ENCODE results near the gene CGB3.
A peak's percentile ranks its signal among the peaks of the same experiment; 100 is the strongest.
"Not testable (repeated sequence)": the region's sequence is repeated elsewhere in the genome, so short reads cannot be mapped to it uniquely, and the experiment has no call there.

The CGB3 gene

GRCh38 chr19:49042177-49042576, 18.0 kb upstream of the CGB3 start:
- no peak for DNase-seq

- not testable (repeated sequence) for DNase-seq
Measured at GRCh38 chr19:49039736-49040135, 15.6 kb upstream of the CGB3 start.

- not testable (repeated sequence) for DNase-seq
Measured at GRCh38 chr19:49038557-49039276, 14.6 kb upstream of the CGB3 start.

- DNase-seq = not testable (repeated sequence)
Measured at GRCh38 chr19:49038111-49038510, 14.0 kb upstream of the CGB3 start.

GRCh38 chr19:49036815-49037214, 12.7 kb upstream of the CGB3 start, which contains the start of gene CGB1:
CGB1 (minus strand) TSS chr19:49036895; CDS start chr19:49036711, 184 bp downstream.
- peak; percentile 51 for DNase-seq

GRCh38 chr19:49031642-49032301, 7.6 kb upstream of the CGB3 start, which contains the start of gene CGB2:
CGB2 (plus strand) TSS chr19:49031890; CDS start chr19:49032096, 206 bp downstream.
- peak; percentile 45 for DNase-seq

- not testable (repeated sequence) for DNase-seq
Measured at GRCh38 chr19:49030323-49030722, 6.2 kb upstream of the CGB3 start.

- not testable (repeated sequence) for DNase-seq
Measured at GRCh38 chr19:49029749-49030148, 5.6 kb upstream of the CGB3 start.

- DNase-seq = not testable (repeated sequence)
Measured at GRCh38 chr19:49028686-49029085, 4.6 kb upstream of the CGB3 start.

- DNase-seq = not testable (repeated sequence)
Measured at GRCh38 chr19:49025599-49025998, 1.5 kb upstream of the CGB3 start.

- not testable (repeated sequence) for DNase-seq
Measured at GRCh38 chr19:49025088-49025487, 955 bp upstream of the CGB3 start.

- no peak for DNase-seq
Measured at GRCh38 chr19:49022116-49022515, 2.0 kb downstream of the CGB3 start.

GRCh38 chr19:49020931-49021895, 2.9 kb downstream of the CGB3 start:
- peak; percentile 46 for DNase-seq

GRCh38 chr19:49020342-49020741, 3.8 kb downstream of the CGB3 start:
- no peak for DNase-seq

- DNase-seq = peak; percentile 45
Measured at GRCh38 chr19:49019242-49019932, 4.7 kb downstream of the CGB3 start.

- DNase-seq = not testable (repeated sequence)
Measured at GRCh38 chr19:49018388-49019241, 5.5 kb downstream of the CGB3 start.

GRCh38 chr19:49017666-49018351, 6.3 kb downstream of the CGB3 start:
- peak; percentile 37 for DNase-seq

GRCh38 chr19:49017041-49017665, 7.0 kb downstream of the CGB3 start, which contains the start of gene LHB:
LHB (minus strand) TSS chr19:49017091; CDS start chr19:49017081, 10 bp downstream.
- DNase-seq = no peak

GRCh38 chr19:49016067-49016839, 7.9 kb downstream of the CGB3 start:
- DNase-seq = no peak

Measured in inflammatory macrophage treated with lipopolysaccharide for 4 hours (primary cell).